GM19467 (cell line): ENCODE results near the gene FGF5.
"Not testable (repeated sequence)": the region's sequence is repeated elsewhere in the genome, so short reads cannot be mapped to it uniquely, and the experiment has no call there.

ENCODE experiments used
- ATAC-seq: cut with Tn5 transposase; IDR thresholded peaks from one replicate; pipeline ENCODE4 v1.9.1; 2021; ENCODE audit warnings: mild to moderate bottlenecking, moderate library complexity; ENCODE audit not compliant: unreplicated experiment

The FGF5 gene

GRCh38 chr4:80266253-80266901 lies at the start of gene FGF5:
FGF5 (plus strand) TSS chr4:80266664; CDS start chr4:80266825, 161 bp downstream.
- ATAC-seq = no peak

GRCh38 chr4:80219301-80220025 lies 47.0 kb upstream of the FGF5 start:
- no peak for ATAC-seq

- ATAC-seq = no peak
Measured at GRCh38 chr4:80220711-80221110, 45.8 kb upstream of the FGF5 start.

GRCh38 chr4:80221161-80221560 lies 45.3 kb upstream of the FGF5 start:
- ATAC-seq = no peak

- no peak for ATAC-seq
Measured at GRCh38 chr4:80225595-80225994, 40.9 kb upstream of the FGF5 start.

GRCh38 chr4:80226094-80226493 lies 40.4 kb upstream of the FGF5 start:
- no peak for ATAC-seq

GRCh38 chr4:80228460-80228859 lies 38.0 kb upstream of the FGF5 start:
- no peak for ATAC-seq

- ATAC-seq = peak; percentile 22
Measured at GRCh38 chr4:80229128-80229527, 37.3 kb upstream of the FGF5 start.

- peak; percentile 88 for ATAC-seq
Measured at GRCh38 chr4:80229590-80229989, 36.9 kb upstream of the FGF5 start.

GRCh38 chr4:80231180-80231579 lies 35.3 kb upstream of the FGF5 start:
- ATAC-seq = no peak

GRCh38 chr4:80232707-80233370 lies 33.6 kb upstream of the FGF5 start:
- no peak for ATAC-seq

- ATAC-seq = no peak
Measured at GRCh38 chr4:80233390-80233789, 33.1 kb upstream of the FGF5 start.

GRCh38 chr4:80235451-80235850 lies 31.0 kb upstream of the FGF5 start:
- no peak for ATAC-seq

- no peak for ATAC-seq
Measured at GRCh38 chr4:80237992-80238391, 28.5 kb upstream of the FGF5 start.

- ATAC-seq = no peak
Measured at GRCh38 chr4:80239480-80240150, 26.8 kb upstream of the FGF5 start.

- ATAC-seq = no peak
Measured at GRCh38 chr4:80240976-80241375, 25.5 kb upstream of the FGF5 start.

- ATAC-seq = no peak
Measured at GRCh38 chr4:80243274-80244018, 23.0 kb upstream of the FGF5 start.

- not testable (repeated sequence) for ATAC-seq
Measured at GRCh38 chr4:80247484-80247883, 19.0 kb upstream of the FGF5 start.

GRCh38 chr4:80249144-80249543 lies 17.3 kb upstream of the FGF5 start:
- no peak for ATAC-seq

- ATAC-seq = no peak
Measured at GRCh38 chr4:80252427-80252826, 14.0 kb upstream of the FGF5 start.

- ATAC-seq = no peak
Measured at GRCh38 chr4:80252953-80253352, 13.5 kb upstream of the FGF5 start.
